K562 (cell line): Measurements from ENCODE around the gene SOCS3. TPM values are rescaled to one million over a fixed set of nuclear protein-coding genes. Genes with fewer than 3 reads are reported as not detected.

Source experiments
- ATAC-seq: fragments of 200-7000 bp; cut with Tn5 transposase; 3 replicates; pipeline ENCODE4 v1.9.1; 2020; ENCODE audit warnings: moderate library complexity
- BruUV-seq: library from RNA; stranded (reverse); fragments of 400-500 nt; replicated peaks from 2 replicates; lab custom pipeline; 2021; lab: Mats Ljungman, UMichigan
- CTCF ChIA-PET: fragments of 300-600 bp; formaldehyde crosslinking; extraction: SDS; loops from one replicate; lab custom pipeline; 2021; ENCODE audit warnings: low intra/inter-chr PET ratio; lab: Yijun Ruan, JAX
- POLR2A ChIA-PET: fragments of 300-600, 350-650 bp; sonication (Branson Sonifier 250); formaldehyde crosslinking; extraction: SDS; loops from one replicate; lab custom pipeline; 2021; ENCODE audit warnings: antibody characterized with exemption, inconsistent platforms; lab: Yijun Ruan, JAX
- DNase-seq, 4 experiments: peaks; one replicate each; pipeline versions ENCODE4 v3.0.0 to v3.0.0-alpha.2; 2011 to 2018; ENCODE audit warnings: low spot score in 3 of 4, mixed read lengths in 3 of 4; ENCODE audit errors: extremely low read depth in 1 of 4
- FAIRE-seq: peaks from 2 replicates; lab custom pipeline; 2011; peaks lifted over from hg19 to GRCh38; lab: Jason Lieb, UNC
- H2AFZ ChIP-seq: 2 replicates; pipeline ENCODE4 v1.6.0; 2011; ENCODE audit warnings: low read depth, low read length, control low read depth, inconsistent platforms
- H3K27ac ChIP-seq: fragments of 200-600 bp; 3 replicates; pipeline ENCODE4 v1.8.0; 2011; ENCODE audit warnings: low read depth, mild to moderate bottlenecking, control low read depth, inconsistent platforms, low read length, moderate library complexity, mixed read lengths; ENCODE audit errors: extremely low read depth
- H3K27me3 ChIP-seq, 2 experiments: fragments of 300-600 bp in 1 of 2; 2 replicates in 1 of 2; 3 replicates in 1 of 2; pipeline versions ENCODE4 v1.6.0 to v1.8.0; 2011; ENCODE audit warnings: inconsistent platforms in 2 of 2, low read length in 2 of 2, mild to moderate bottlenecking in 1 of 2, mixed read lengths in 1 of 2, moderate library complexity in 1 of 2; ENCODE audit not compliant: control insufficient read depth in 2 of 2, insufficient read depth in 2 of 2
- H3K36me3 ChIP-seq: fragments of 300-600 bp; 3 replicates; pipeline ENCODE4 v1.8.0; 2011; ENCODE audit warnings: mild to moderate bottlenecking, low read length, inconsistent platforms; ENCODE audit not compliant: control insufficient read depth, insufficient read depth
- H3K4me1 ChIP-seq, 2 experiments: fragments of 200-600 bp in 1 of 2; replicated peaks in 1 of 2; 2 replicates in 1 of 2; 3 replicates in 1 of 2; pipeline versions ENCODE4 v1.5.1 to v1.8.0; 2011; ENCODE audit warnings: inconsistent platforms in 2 of 2, low read length in 2 of 2, mild to moderate bottlenecking in 1 of 2, mixed read lengths in 1 of 2, moderate library complexity in 1 of 2; ENCODE audit not compliant: control insufficient read depth in 2 of 2, insufficient read depth in 2 of 2
- H3K4me2 ChIP-seq: 2 replicates; pipeline ENCODE4 v1.6.1; 2011; ENCODE audit warnings: low read length, control low read depth, inconsistent platforms, mixed read lengths; ENCODE audit not compliant: insufficient read depth
- H3K4me3 ChIP-seq: fragments of 200-600 bp; sonication (generic), shearing (Covaris generic); 2 replicates; pipeline ENCODE4 v1.5.1; 2016; ENCODE audit warnings: control low read depth, inconsistent platforms
- H3K79me2 ChIP-seq: fragments of 200-600 bp; 3 replicates; pipeline ENCODE4 v1.8.0; 2011; ENCODE audit warnings: low read length, inconsistent platforms; ENCODE audit not compliant: control insufficient read depth, insufficient read depth
- H3K9ac ChIP-seq, 2 experiments: 2 replicates each; pipeline versions ENCODE4 v1.6.0 to v1.6.1; 2011; ENCODE audit warnings: low read depth in 2 of 2, low read length in 2 of 2, control low read depth in 1 of 2, inconsistent platforms in 1 of 2, mild to moderate bottlenecking in 1 of 2, mixed read lengths in 1 of 2; ENCODE audit not compliant: insufficient read depth in 1 of 2
- H3K9me1 ChIP-seq: one replicate; pipeline ENCODE4 v1.6.0; 2011; ENCODE audit warnings: inconsistent platforms, mild to moderate bottlenecking, low read length, moderate library complexity; ENCODE audit not compliant: control insufficient read depth, insufficient read depth
- H3K9me3 ChIP-seq: replicated peaks from 2 replicates; pipeline ENCODE4 v1.5.1; 2011; ENCODE audit warnings: low read depth, low read length, inconsistent platforms; ENCODE audit not compliant: control insufficient read depth, insufficient read depth
- H4K20me1 ChIP-seq: replicated peaks from 2 replicates; pipeline ENCODE4 v1.6.1; 2011; ENCODE audit warnings: low read length, inconsistent platforms, mixed read lengths; ENCODE audit not compliant: control insufficient read depth, insufficient read depth
- ARID2 ChIP-seq: fragments of 450-650 bp; IDR thresholded peaks from 2 replicates; pipeline ENCODE4 v1.6.1; 2017; ENCODE audit warnings: antibody characterized with exemption, mild to moderate bottlenecking
- HMGN3 ChIP-seq: IDR thresholded peaks from 2 replicates; pipeline ENCODE4 v1.6.1; 2011; ENCODE audit warnings: borderline replicate concordance, low read depth, mild to moderate bottlenecking, mixed read lengths, low read length; ENCODE audit not compliant: insufficient read length; ENCODE audit errors: extremely low read depth
- MBD2 ChIP-seq: sonication (generic); IDR thresholded peaks from 2 replicates; pipeline ENCODE4 v1.6.1; 2016; ENCODE audit warnings: low read depth, borderline replicate concordance
- NR4A1 ChIP-seq, 2 experiments: fragments of 250-450 bp in 1 of 2; fragments of 450-650 bp in 1 of 2; sonication (Bioruptor Pico) in 1 of 2; IDR thresholded peaks; 2 replicates each; pipeline versions ENCODE4 v1.4.0 to v1.6.1; 2016 to 2020; ENCODE audit warnings: mild to moderate bottlenecking in 2 of 2, missing compliant biosample characterization in 1 of 2, missing genetic modification characterization in 1 of 2, moderate library complexity in 1 of 2
- PHF21A ChIP-seq: fragments of 450-650 bp; IDR thresholded peaks from 2 replicates; pipeline ENCODE4 v1.6.1; 2017; ENCODE audit warnings: low read depth, borderline replicate concordance
- POLR2A ChIP-seq: fragments of 450-650 bp; conservative IDR thresholded peaks from 2 replicates; pipeline ENCODE4 v1.6.1; 2016
- SETDB1 ChIP-seq: IDR thresholded peaks from one replicate; pipeline ENCODE4 v1.6.1; 2012; ENCODE audit warnings: low read length, control low read depth, inconsistent platforms
- TFAM ChIP-seq: fragments of 250-450 bp; sonication (Bioruptor Pico); conservative IDR thresholded peaks from 2 replicates; pipeline ENCODE4 v1.5.0; 2021; ENCODE audit warnings: mild to moderate bottlenecking, moderate library complexity
- ZNF263 ChIP-seq: sonication (generic); formaldehyde crosslinking; IDR thresholded peaks from 2 replicates; pipeline ENCODE4 v1.8.0; 2022; ENCODE audit warnings: mild to moderate bottlenecking, missing genetic modification reagents, borderline replicate concordance
- WGBS: fragments of 100-300 bp; shearing (Covaris generic); methylation state at CpG from one replicate; pipeline ENCODE4 v1.1.6; 2016; ENCODE audit warnings: low coverage, mixed read lengths; ENCODE audit not compliant: insufficient coverage; ENCODE audit errors: missing lambda C conversion rate; 5-methylcytosine and 5-hydroxymethylcytosine counted together
- in situ Hi-C: fragments of 300-500 bp; cut with MboI; formaldehyde crosslinking; loops from 4 replicates; pipeline ENCODE4 v1.15.0; 2018; ENCODE audit warnings: inconsistent platforms, mixed read lengths
- intact Hi-C: fragments of 100-400 bp; cut with micrococcal nuclease; formaldehyde crosslinking; loops from 2 replicates; pipeline ENCODE4 v1.14.2; 2022
- polyA plus RNA-seq, 8 experiments: library from polyadenylated mRNA; depleted of rRNA in 4 of 8; stranded (reverse) in 5 of 8; unstranded in 3 of 8; fragments of >200 nt; fragmentation: Nextera tagmentation in 2 of 8; fragmentation: Illumina TruSeq in 1 of 8; extraction: Ambion mirVana in 2 of 8; extraction: Trizol in 1 of 8; gene quantifications; 2 replicates each; pipeline versions ENCODE4 v1.2.1 to v1.2.3, GENCODE V29; 2011 to 2014; ENCODE audit warnings: inconsistent platforms in 1 of 8, missing spikeins in 1 of 8
- total RNA-seq, 7 experiments: library from RNA; depleted of rRNA in 6 of 7; stranded (reverse); fragments of >200 nt in 6 of 7; fragmentation: Illumina TruSeq in 2 of 7; extraction: Trizol in 2 of 7; gene quantifications; 2 replicates each; pipeline versions ENCODE4 v1.2.1 to v1.2.3, GENCODE V29; 2011 to 2021; ENCODE audit warnings: low replicate concordance in 1 of 7
- TF ChIP-seq, protein P1 (sequence below): sonication (generic); formaldehyde crosslinking; IDR thresholded peaks from 2 replicates; pipeline ENCODE4 v1.4.0; 2020; ENCODE audit warnings: mild to moderate bottlenecking, missing genetic modification reagents
- TF ChIP-seq, protein P2 (sequence below), 2 experiments: IDR thresholded peaks; 2 replicates each; pipeline ENCODE4 v1.6.1; 2012; ENCODE audit warnings: improper control_type of control experiment in 2 of 2, low read depth in 2 of 2, low read length in 2 of 2, borderline replicate concordance in 1 of 2

The SOCS3 gene
- total and polyA plus RNA-seq, 9 of the 15 experiments (the other 6 are each of a cell fraction or from before 2014, with no cell fraction given): 0.56 to 38.9 (median 13.7) TPM

DNA sequence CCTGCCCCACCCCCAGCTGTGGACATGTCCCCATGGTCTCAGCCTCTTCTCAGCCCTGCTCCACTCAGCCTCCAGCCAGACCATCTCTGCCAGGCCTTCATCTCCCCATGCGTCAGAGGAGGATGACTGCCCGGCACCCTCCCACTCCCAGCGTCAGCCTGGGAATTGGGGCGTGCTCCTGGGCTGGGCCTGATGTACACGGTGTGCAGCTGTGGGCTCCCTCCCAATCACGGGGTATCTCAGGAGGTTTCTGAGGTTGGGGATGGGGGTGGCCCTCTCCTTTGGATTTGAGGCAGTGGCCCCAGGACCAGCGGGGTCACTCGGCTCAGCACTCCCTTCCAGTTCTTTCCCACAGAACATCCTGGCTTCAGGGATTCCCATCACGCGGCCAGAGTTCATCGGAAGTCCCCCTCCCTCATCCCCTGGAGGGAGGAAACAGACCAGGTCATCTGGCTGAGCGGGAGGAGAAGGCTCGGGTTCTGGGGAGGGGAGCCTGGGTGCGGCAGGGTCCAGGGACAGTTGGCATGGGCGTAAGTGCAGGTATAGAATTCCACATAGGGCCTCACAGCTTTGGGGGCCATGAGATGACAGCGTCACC lies 36.9 kb downstream of the SOCS3 start:
- ATAC-seq (no peak), DNase-seq (no peak), FAIRE-seq (no peak)
- 75% methylated on average over 15 of the region's 16 CpGs for WGBS
- no TSS peak for BruUV-seq
- Histone ChIP-seq H2AFZ (no peak overlapping the region; the same call in 1 of the 2 replicates), H3K9me1 (no peaks in the 10 kb centered on the region), H3K4me1 (peaks cover 5 to 28% of the 10 kb centered on the region in 2 experiments), H3K4me3 (no peak overlapping the region), H3K79me2 (no peaks in the 10 kb centered on the region), H3K4me2 (no peak overlapping the region), H3K27me3 (no peaks in the 10 kb centered on the region), H3K36me3 (no peaks in the 10 kb centered on the region), H3K9ac (no peak overlapping the region), H3K27ac (no peak overlapping the region), H3K9me3 (no peaks in the 10 kb centered on the region), H4K20me1 (no peaks in the 10 kb centered on the region)
- TF ChIP-seq ZNF263 (CRISPR knock-in tag) (no peak), MBD2 (no peak), PHF21A (no peak), POLR2A (no peak), TFAM (CRISPR knock-in tag) (no peak), SETDB1 (no peak), NR4A1 (CRISPR knock-in tag; IDR thresholded peaks at IDR 0.05) (no peak), NR4A1 (tag; IDR thresholded peaks at IDR 0.05) (no peak), HMGN3 (no peak), ARID2 (no peak)
- TF ChIP-seq, protein P1, sequence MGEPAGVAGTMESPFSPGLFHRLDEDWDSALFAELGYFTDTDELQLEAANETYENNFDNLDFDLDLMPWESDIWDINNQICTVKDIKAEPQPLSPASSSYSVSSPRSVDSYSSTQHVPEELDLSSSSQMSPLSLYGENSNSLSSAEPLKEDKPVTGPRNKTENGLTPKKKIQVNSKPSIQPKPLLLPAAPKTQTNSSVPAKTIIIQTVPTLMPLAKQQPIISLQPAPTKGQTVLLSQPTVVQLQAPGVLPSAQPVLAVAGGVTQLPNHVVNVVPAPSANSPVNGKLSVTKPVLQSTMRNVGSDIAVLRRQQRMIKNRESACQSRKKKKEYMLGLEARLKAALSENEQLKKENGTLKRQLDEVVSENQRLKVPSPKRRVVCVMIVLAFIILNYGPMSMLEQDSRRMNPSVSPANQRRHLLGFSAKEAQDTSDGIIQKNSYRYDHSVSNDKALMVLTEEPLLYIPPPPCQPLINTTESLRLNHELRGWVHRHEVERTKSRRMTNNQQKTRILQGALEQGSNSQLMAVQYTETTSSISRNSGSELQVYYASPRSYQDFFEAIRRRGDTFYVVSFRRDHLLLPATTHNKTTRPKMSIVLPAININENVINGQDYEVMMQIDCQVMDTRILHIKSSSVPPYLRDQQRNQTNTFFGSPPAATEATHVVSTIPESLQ (CRISPR knock-in tag): no peak
- TF ChIP-seq, protein P2, sequence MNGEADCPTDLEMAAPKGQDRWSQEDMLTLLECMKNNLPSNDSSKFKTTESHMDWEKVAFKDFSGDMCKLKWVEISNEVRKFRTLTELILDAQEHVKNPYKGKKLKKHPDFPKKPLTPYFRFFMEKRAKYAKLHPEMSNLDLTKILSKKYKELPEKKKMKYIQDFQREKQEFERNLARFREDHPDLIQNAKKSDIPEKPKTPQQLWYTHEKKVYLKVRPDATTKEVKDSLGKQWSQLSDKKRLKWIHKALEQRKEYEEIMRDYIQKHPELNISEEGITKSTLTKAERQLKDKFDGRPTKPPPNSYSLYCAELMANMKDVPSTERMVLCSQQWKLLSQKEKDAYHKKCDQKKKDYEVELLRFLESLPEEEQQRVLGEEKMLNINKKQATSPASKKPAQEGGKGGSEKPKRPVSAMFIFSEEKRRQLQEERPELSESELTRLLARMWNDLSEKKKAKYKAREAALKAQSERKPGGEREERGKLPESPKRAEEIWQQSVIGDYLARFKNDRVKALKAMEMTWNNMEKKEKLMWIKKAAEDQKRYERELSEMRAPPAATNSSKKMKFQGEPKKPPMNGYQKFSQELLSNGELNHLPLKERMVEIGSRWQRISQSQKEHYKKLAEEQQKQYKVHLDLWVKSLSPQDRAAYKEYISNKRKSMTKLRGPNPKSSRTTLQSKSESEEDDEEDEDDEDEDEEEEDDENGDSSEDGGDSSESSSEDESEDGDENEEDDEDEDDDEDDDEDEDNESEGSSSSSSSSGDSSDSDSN (IDR thresholded peaks at IDR 0.05; ENCODE audit: borderline replicate concordance in 1 of 2, low read depth in 2 of 2, low read length in 2 of 2): no peak
- intact Hi-C loops (no loop called here), in situ Hi-C loops (no loop called here)
- CTCF ChIA-PET: no interaction called here
- POLR2A ChIA-PET: no interaction called here
